ENCODE data around the gene PHLPP1. TPM values are rescaled to one million over a fixed set of nuclear protein-coding genes. Genes with fewer than 3 reads are reported as not detected.

Gene PHLPP1
- total and polyA plus RNA-seq, 2 experiments from 2014 or later = 15.7 to 73.6 TPM

DNA sequence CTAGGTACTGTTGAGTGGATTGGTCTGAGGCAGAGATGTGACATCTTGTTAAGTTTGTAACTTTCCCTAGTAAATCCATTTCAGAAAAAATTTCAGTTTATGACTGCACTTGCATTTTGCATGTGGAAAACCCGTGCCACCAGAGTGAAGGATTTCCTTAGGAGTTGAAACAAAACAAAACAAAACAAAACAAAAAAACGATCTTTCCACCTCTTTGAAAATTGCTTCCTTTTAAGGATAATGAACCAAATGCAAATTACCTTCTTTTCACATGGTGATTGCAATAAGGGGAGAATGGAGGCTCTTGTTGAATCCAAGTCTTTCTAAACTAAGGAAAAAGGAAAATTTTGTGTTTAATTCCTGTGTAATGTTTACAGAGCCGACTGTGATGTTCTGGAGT, 43.2 kb downstream of the PHLPP1 start:
- Histone ChIP-seq H3K27ac (ENCODE audit: low read depth) (peak overlapping the region; percentile 91), H4K20me1 (replicated peaks; ENCODE audit: insufficient read depth) (no peaks in the 10 kb centered on the region), H3K79me2 (replicated peaks; ENCODE audit: insufficient read depth) (peaks cover 94% of the 10 kb centered on the region), H3F3A (replicated peaks; ENCODE audit: low read depth) (no peaks in the 10 kb centered on the region), H3K4me3 (peak overlapping the region; percentile 9), H3K36me3 (ENCODE audit: insufficient read depth) (no peaks in the 10 kb centered on the region), H3K4me1 (ENCODE audit: insufficient read depth) (peaks cover 75% of the 10 kb centered on the region), H3K9me2 (ENCODE audit: insufficient read depth) (no peaks in the 10 kb centered on the region), H2AFZ (no peak overlapping the region), H3K4me2 (peak overlapping the region; percentile 46), H3K27me3 (ENCODE audit: insufficient read depth) (no peaks in the 10 kb centered on the region)
- H3K27ac Mint-ChIP-seq = peak overlapping the region; percentile 96
- H3K4me3 Mint-ChIP-seq = peak overlapping the region; percentile 54
- H3K9me3 Mint-ChIP-seq = no peaks in the 10 kb centered on the region
- peaks cover 17% of the 10 kb centered on the region for H3K36me3 Mint-ChIP-seq (ENCODE audit: low read depth)
- peak; percentile 70 for DNase-seq (ENCODE audit: low spot score)
- peak; percentile 34 for ATAC-seq
- TF ChIP-seq, protein P1, sequence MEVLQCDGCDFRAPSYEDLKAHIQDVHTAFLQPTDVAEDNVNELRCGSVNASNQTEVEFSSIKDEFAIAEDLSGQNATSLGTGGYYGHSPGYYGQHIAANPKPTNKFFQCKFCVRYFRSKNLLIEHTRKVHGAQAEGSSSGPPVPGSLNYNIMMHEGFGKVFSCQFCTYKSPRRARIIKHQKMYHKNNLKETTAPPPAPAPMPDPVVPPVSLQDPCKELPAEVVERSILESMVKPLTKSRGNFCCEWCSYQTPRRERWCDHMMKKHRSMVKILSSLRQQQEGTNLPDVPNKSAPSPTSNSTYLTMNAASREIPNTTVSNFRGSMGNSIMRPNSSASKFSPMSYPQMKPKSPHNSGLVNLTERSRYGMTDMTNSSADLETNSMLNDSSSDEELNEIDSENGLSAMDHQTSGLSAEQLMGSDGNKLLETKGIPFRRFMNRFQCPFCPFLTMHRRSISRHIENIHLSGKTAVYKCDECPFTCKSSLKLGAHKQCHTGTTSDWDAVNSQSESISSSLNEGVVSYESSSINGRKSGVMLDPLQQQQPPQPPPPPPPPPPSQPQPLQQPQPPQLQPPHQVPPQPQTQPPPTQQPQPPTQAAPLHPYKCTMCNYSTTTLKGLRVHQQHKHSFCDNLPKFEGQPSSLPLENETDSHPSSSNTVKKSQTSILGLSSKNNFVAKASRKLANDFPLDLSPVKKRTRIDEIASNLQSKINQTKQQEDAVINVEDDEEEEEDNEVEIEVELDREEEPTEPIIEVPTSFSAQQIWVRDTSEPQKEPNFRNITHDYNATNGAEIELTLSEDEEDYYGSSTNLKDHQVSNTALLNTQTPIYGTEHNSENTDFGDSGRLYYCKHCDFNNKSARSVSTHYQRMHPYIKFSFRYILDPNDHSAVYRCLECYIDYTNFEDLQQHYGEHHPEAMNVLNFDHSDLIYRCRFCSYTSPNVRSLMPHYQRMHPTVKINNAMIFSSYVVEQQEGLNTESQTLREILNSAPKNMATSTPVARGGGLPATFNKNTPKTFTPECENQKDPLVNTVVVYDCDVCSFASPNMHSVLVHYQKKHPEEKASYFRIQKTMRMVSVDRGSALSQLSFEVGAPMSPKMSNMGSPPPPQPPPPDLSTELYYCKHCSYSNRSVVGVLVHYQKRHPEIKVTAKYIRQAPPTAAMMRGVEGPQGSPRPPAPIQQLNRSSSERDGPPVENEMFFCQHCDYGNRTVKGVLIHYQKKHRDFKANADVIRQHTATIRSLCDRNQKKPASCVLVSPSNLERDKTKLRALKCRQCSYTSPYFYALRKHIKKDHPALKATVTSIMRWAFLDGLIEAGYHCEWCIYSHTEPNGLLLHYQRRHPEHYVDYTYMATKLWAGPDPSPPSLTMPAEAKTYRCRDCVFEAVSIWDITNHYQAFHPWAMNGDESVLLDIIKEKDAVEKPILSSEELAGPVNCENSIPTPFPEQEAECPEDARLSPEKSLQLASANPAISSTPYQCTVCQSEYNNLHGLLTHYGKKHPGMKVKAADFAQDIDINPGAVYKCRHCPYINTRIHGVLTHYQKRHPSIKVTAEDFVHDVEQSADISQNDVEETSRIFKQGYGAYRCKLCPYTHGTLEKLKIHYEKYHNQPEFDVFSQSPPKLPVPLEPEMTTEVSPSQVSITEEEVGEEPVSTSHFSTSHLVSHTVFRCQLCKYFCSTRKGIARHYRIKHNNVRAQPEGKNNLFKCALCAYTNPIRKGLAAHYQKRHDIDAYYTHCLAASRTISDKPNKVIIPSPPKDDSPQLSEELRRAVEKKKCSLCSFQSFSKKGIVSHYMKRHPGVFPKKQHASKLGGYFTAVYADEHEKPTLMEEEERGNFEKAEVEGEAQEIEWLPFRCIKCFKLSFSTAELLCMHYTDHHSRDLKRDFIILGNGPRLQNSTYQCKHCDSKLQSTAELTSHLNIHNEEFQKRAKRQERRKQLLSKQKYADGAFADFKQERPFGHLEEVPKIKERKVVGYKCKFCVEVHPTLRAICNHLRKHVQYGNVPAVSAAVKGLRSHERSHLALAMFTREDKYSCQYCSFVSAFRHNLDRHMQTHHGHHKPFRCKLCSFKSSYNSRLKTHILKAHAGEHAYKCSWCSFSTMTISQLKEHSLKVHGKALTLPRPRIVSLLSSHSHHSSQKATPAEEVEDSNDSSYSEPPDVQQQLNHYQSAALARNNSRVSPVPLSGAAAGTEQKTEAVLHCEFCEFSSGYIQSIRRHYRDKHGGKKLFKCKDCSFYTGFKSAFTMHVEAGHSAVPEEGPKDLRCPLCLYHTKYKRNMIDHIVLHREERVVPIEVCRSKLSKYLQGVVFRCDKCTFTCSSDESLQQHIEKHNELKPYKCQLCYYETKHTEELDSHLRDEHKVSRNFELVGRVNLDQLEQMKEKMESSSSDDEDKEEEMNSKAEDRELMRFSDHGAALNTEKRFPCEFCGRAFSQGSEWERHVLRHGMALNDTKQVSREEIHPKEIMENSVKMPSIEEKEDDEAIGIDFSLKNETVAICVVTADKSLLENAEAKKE (CRISPR knock-in tag; IDR thresholded peaks at IDR 0.05) = no peak
- TF ChIP-seq NANOG (IDR thresholded peaks at IDR 0.05; ENCODE audit: borderline replicate concordance) (no peak), ZNF114 (CRISPR knock-in tag; IDR thresholded peaks at IDR 0.05) (no peak), JUNB (IDR thresholded peaks at IDR 0.05; ENCODE audit: unreplicated experiment) (no peak), EZH2 (IDR thresholded peaks at IDR 0.05; ENCODE audit: low read depth, unreplicated experiment) (no peak), ZNF331 (CRISPR knock-in tag; IDR thresholded peaks at IDR 0.05; ENCODE audit: low read depth) (no peak)
- TF ChIP-seq, protein P2, sequence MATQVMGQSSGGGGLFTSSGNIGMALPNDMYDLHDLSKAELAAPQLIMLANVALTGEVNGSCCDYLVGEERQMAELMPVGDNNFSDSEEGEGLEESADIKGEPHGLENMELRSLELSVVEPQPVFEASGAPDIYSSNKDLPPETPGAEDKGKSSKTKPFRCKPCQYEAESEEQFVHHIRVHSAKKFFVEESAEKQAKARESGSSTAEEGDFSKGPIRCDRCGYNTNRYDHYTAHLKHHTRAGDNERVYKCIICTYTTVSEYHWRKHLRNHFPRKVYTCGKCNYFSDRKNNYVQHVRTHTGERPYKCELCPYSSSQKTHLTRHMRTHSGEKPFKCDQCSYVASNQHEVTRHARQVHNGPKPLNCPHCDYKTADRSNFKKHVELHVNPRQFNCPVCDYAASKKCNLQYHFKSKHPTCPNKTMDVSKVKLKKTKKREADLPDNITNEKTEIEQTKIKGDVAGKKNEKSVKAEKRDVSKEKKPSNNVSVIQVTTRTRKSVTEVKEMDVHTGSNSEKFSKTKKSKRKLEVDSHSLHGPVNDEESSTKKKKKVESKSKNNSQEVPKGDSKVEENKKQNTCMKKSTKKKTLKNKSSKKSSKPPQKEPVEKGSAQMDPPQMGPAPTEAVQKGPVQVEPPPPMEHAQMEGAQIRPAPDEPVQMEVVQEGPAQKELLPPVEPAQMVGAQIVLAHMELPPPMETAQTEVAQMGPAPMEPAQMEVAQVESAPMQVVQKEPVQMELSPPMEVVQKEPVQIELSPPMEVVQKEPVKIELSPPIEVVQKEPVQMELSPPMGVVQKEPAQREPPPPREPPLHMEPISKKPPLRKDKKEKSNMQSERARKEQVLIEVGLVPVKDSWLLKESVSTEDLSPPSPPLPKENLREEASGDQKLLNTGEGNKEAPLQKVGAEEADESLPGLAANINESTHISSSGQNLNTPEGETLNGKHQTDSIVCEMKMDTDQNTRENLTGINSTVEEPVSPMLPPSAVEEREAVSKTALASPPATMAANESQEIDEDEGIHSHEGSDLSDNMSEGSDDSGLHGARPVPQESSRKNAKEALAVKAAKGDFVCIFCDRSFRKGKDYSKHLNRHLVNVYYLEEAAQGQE (IDR thresholded peaks at IDR 0.05; ENCODE audit: unreplicated experiment) = no peak
- TF ChIP-seq, protein P3, sequence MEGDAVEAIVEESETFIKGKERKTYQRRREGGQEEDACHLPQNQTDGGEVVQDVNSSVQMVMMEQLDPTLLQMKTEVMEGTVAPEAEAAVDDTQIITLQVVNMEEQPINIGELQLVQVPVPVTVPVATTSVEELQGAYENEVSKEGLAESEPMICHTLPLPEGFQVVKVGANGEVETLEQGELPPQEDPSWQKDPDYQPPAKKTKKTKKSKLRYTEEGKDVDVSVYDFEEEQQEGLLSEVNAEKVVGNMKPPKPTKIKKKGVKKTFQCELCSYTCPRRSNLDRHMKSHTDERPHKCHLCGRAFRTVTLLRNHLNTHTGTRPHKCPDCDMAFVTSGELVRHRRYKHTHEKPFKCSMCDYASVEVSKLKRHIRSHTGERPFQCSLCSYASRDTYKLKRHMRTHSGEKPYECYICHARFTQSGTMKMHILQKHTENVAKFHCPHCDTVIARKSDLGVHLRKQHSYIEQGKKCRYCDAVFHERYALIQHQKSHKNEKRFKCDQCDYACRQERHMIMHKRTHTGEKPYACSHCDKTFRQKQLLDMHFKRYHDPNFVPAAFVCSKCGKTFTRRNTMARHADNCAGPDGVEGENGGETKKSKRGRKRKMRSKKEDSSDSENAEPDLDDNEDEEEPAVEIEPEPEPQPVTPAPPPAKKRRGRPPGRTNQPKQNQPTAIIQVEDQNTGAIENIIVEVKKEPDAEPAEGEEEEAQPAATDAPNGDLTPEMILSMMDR (conservative IDR thresholded peaks at IDR 0.05; ENCODE audit: low read depth in 2 of 2) = no peak
- H3K27me3 Mint-ChIP-seq (ENCODE audit: insufficient read depth, low read depth, poor library complexity) = peaks cover 2% of the 10 kb centered on the region
- peaks cover 82% of the 10 kb centered on the region for H3K4me1 Mint-ChIP-seq
